K562 (cell line): Measurements from ENCODE around the gene CSE1L. TPM values are rescaled to one million over a fixed set of nuclear protein-coding genes. Genes with fewer than 3 reads are reported as not detected.

Experiments used
- ATAC-seq: fragments of 200-7000 bp; cut with Tn5 transposase; 3 replicates; pipeline ENCODE4 v1.9.1; 2020; ENCODE audit warnings: moderate library complexity
- BruUV-seq: library from RNA; stranded (reverse); fragments of 400-500 nt; replicated peaks from 2 replicates; lab custom pipeline; 2021; lab: Mats Ljungman, UMichigan
- CTCF ChIA-PET: fragments of 300-600 bp; formaldehyde crosslinking; extraction: SDS; loops from one replicate; lab custom pipeline; 2021; ENCODE audit warnings: low intra/inter-chr PET ratio; lab: Yijun Ruan, JAX
- POLR2A ChIA-PET: fragments of 300-600, 350-650 bp; sonication (Branson Sonifier 250); formaldehyde crosslinking; extraction: SDS; loops from one replicate; lab custom pipeline; 2021; ENCODE audit warnings: antibody characterized with exemption, inconsistent platforms; lab: Yijun Ruan, JAX
- DNase-seq, 4 experiments: peaks; one replicate each; pipeline versions ENCODE4 v3.0.0 to v3.0.0-alpha.2; 2011 to 2018; ENCODE audit warnings: low spot score in 3 of 4, mixed read lengths in 3 of 4; ENCODE audit errors: extremely low read depth in 1 of 4
- FAIRE-seq: peaks from 2 replicates; lab custom pipeline; 2011; peaks lifted over from hg19 to GRCh38; lab: Jason Lieb, UNC
- H2AFZ ChIP-seq: 2 replicates; pipeline ENCODE4 v1.6.0; 2011; ENCODE audit warnings: low read depth, low read length, control low read depth, inconsistent platforms
- H3K27ac ChIP-seq: fragments of 200-600 bp; 3 replicates; pipeline ENCODE4 v1.8.0; 2011; ENCODE audit warnings: low read depth, mild to moderate bottlenecking, control low read depth, inconsistent platforms, low read length, moderate library complexity, mixed read lengths; ENCODE audit errors: extremely low read depth
- H3K27me3 ChIP-seq, 2 experiments: fragments of 300-600 bp in 1 of 2; 2 replicates in 1 of 2; 3 replicates in 1 of 2; pipeline versions ENCODE4 v1.6.0 to v1.8.0; 2011; ENCODE audit warnings: inconsistent platforms in 2 of 2, low read length in 2 of 2, mild to moderate bottlenecking in 1 of 2, mixed read lengths in 1 of 2, moderate library complexity in 1 of 2; ENCODE audit not compliant: control insufficient read depth in 2 of 2, insufficient read depth in 2 of 2
- H3K36me3 ChIP-seq: fragments of 300-600 bp; 3 replicates; pipeline ENCODE4 v1.8.0; 2011; ENCODE audit warnings: mild to moderate bottlenecking, low read length, inconsistent platforms; ENCODE audit not compliant: control insufficient read depth, insufficient read depth
- H3K4me1 ChIP-seq, 2 experiments: fragments of 200-600 bp in 1 of 2; replicated peaks in 1 of 2; 2 replicates in 1 of 2; 3 replicates in 1 of 2; pipeline versions ENCODE4 v1.5.1 to v1.8.0; 2011; ENCODE audit warnings: inconsistent platforms in 2 of 2, low read length in 2 of 2, mild to moderate bottlenecking in 1 of 2, mixed read lengths in 1 of 2, moderate library complexity in 1 of 2; ENCODE audit not compliant: control insufficient read depth in 2 of 2, insufficient read depth in 2 of 2
- H3K4me2 ChIP-seq: 2 replicates; pipeline ENCODE4 v1.6.1; 2011; ENCODE audit warnings: low read length, control low read depth, inconsistent platforms, mixed read lengths; ENCODE audit not compliant: insufficient read depth
- H3K4me3 ChIP-seq: fragments of 200-600 bp; sonication (generic), shearing (Covaris generic); 2 replicates; pipeline ENCODE4 v1.5.1; 2016; ENCODE audit warnings: control low read depth, inconsistent platforms
- H3K79me2 ChIP-seq: fragments of 200-600 bp; 3 replicates; pipeline ENCODE4 v1.8.0; 2011; ENCODE audit warnings: low read length, inconsistent platforms; ENCODE audit not compliant: control insufficient read depth, insufficient read depth
- H3K9ac ChIP-seq, 2 experiments: 2 replicates each; pipeline versions ENCODE4 v1.6.0 to v1.6.1; 2011; ENCODE audit warnings: low read depth in 2 of 2, low read length in 2 of 2, control low read depth in 1 of 2, inconsistent platforms in 1 of 2, mild to moderate bottlenecking in 1 of 2, mixed read lengths in 1 of 2; ENCODE audit not compliant: insufficient read depth in 1 of 2
- H3K9me1 ChIP-seq: one replicate; pipeline ENCODE4 v1.6.0; 2011; ENCODE audit warnings: inconsistent platforms, mild to moderate bottlenecking, low read length, moderate library complexity; ENCODE audit not compliant: control insufficient read depth, insufficient read depth
- H3K9me3 ChIP-seq: replicated peaks from 2 replicates; pipeline ENCODE4 v1.5.1; 2011; ENCODE audit warnings: low read depth, low read length, inconsistent platforms; ENCODE audit not compliant: control insufficient read depth, insufficient read depth
- H4K20me1 ChIP-seq: replicated peaks from 2 replicates; pipeline ENCODE4 v1.6.1; 2011; ENCODE audit warnings: low read length, inconsistent platforms, mixed read lengths; ENCODE audit not compliant: control insufficient read depth, insufficient read depth
- BCLAF1 ChIP-seq, 2 experiments: fragments of 450-650 bp in 1 of 2; IDR thresholded peaks; 2 replicates each; pipeline ENCODE4 v1.6.1; 2011 to 2017; ENCODE audit warnings: low read depth in 2 of 2, antibody characterized with exemption in 1 of 2, borderline replicate concordance in 1 of 2, low read length in 1 of 2, mild to moderate bottlenecking in 1 of 2, mixed read lengths in 1 of 2; ENCODE audit not compliant: control insufficient read depth in 1 of 2
- CHD1 ChIP-seq: fragments of 200-600 bp; sonication (generic); IDR thresholded peaks from one replicate; pipeline ENCODE4 v1.6.1; 2012; ENCODE audit warnings: mild to moderate bottlenecking, moderate library complexity, low read length, inconsistent platforms
- HDAC2 ChIP-seq: fragments of 450-650 bp; IDR thresholded peaks from 2 replicates; pipeline ENCODE4 v1.6.1; 2016; ENCODE audit warnings: mild to moderate bottlenecking
- NCOA2 ChIP-seq, 2 experiments: fragments of 450-650 bp; IDR thresholded peaks; 2 replicates each; pipeline ENCODE4 v1.6.1; 2018; ENCODE audit warnings: mild to moderate bottlenecking in 2 of 2, moderate library complexity in 1 of 2; ENCODE audit not compliant: partially characterized antibody in 2 of 2
- PRMT5 ChIP-seq: sonication (generic); formaldehyde crosslinking; IDR thresholded peaks from 2 replicates; pipeline ENCODE4 v1.5.0; 2020; ENCODE audit warnings: missing genetic modification reagents
- RBM22 ChIP-seq: fragments of 200-400 bp; formaldehyde crosslinking; IDR thresholded peaks from 2 replicates; pipeline ENCODE4 v1.6.1; 2018; ENCODE audit warnings: low read length, low read depth; ENCODE audit not compliant: poor library complexity, severe bottlenecking
- ZFPM2 ChIP-seq: fragments of 250-450 bp; sonication (Bioruptor Pico); IDR thresholded peaks from 2 replicates; pipeline ENCODE4 v1.5.1; 2022; ENCODE audit warnings: mild to moderate bottlenecking
- ZNF197 ChIP-seq: fragments of 200-800 bp; sonication (Bioruptor generic); IDR thresholded peaks from 2 replicates; pipeline ENCODE4 v1.6.1; 2016; ENCODE audit warnings: low read depth, missing genetic modification characterization, missing compliant biosample characterization
- ZNF282 ChIP-seq: sonication (generic); formaldehyde crosslinking; IDR thresholded peaks from 2 replicates; pipeline ENCODE4 v1.8.1; 2023; ENCODE audit warnings: missing genetic modification reagents
- ZNF354B ChIP-seq: fragments of 250-450 bp; sonication (Bioruptor Pico); IDR thresholded peaks from 2 replicates; pipeline ENCODE4 v1.4.0; 2020
- WGBS: fragments of 100-300 bp; shearing (Covaris generic); methylation state at CpG from one replicate; pipeline ENCODE4 v1.1.6; 2016; ENCODE audit warnings: low coverage, mixed read lengths; ENCODE audit not compliant: insufficient coverage; ENCODE audit errors: missing lambda C conversion rate; 5-methylcytosine and 5-hydroxymethylcytosine counted together
- in situ Hi-C: fragments of 300-500 bp; cut with MboI; formaldehyde crosslinking; loops from 4 replicates; pipeline ENCODE4 v1.15.0; 2018; ENCODE audit warnings: inconsistent platforms, mixed read lengths
- intact Hi-C: fragments of 100-400 bp; cut with micrococcal nuclease; formaldehyde crosslinking; loops from 2 replicates; pipeline ENCODE4 v1.14.2; 2022
- polyA plus RNA-seq, 8 experiments: library from polyadenylated mRNA; depleted of rRNA in 4 of 8; stranded (reverse) in 5 of 8; unstranded in 3 of 8; fragments of >200 nt; fragmentation: Nextera tagmentation in 2 of 8; fragmentation: Illumina TruSeq in 1 of 8; extraction: Ambion mirVana in 2 of 8; extraction: Trizol in 1 of 8; gene quantifications; 2 replicates each; pipeline versions ENCODE4 v1.2.1 to v1.2.3, GENCODE V29; 2011 to 2014; ENCODE audit warnings: inconsistent platforms in 1 of 8, missing spikeins in 1 of 8
- total RNA-seq, 7 experiments: library from RNA; depleted of rRNA in 6 of 7; stranded (reverse); fragments of >200 nt in 6 of 7; fragmentation: Illumina TruSeq in 2 of 7; extraction: Trizol in 2 of 7; gene quantifications; 2 replicates each; pipeline versions ENCODE4 v1.2.1 to v1.2.3, GENCODE V29; 2011 to 2021; ENCODE audit warnings: low replicate concordance in 1 of 7
- TF ChIP-seq, protein P1 (sequence below): fragments of 250-450 bp; sonication (Bioruptor Pico); IDR thresholded peaks from 2 replicates; pipeline ENCODE4 v1.5.0; 2022; ENCODE audit warnings: mild to moderate bottlenecking
- TF ChIP-seq, protein P2 (sequence below): sonication (generic); formaldehyde crosslinking; IDR thresholded peaks from 2 replicates; pipeline ENCODE4 v1.8.0; 2023; ENCODE audit warnings: mild to moderate bottlenecking, missing genetic modification reagents

CSE1L gene
- total and polyA plus RNA-seq, 9 of the 15 experiments (the other 6 are each of a cell fraction or from before 2014, with no cell fraction given) = 138 to 280 (median 209) TPM

- Histone ChIP-seq H3K4me2 (no peak overlapping the region), H3K9me1 (no peaks in the 10 kb centered on the region), H3K9me3 (no peaks in the 10 kb centered on the region), H3K79me2 (no peaks in the 10 kb centered on the region), H4K20me1 (no peaks in the 10 kb centered on the region), H3K9ac (no peak overlapping the region), H3K4me1 (no peaks in the 10 kb centered on the region), H3K4me3 (no peak overlapping the region), H3K27me3 (no peaks in the 10 kb centered on the region), H3K36me3 (peaks cover 67% of the 10 kb centered on the region), H3K27ac (no peak overlapping the region), H2AFZ (no peak overlapping the region)
- ChIA-PET POLR2A (no interaction called here), CTCF (interaction anchor here (0.7 kb wide), 1 partner anchor 124 kb away, joined by 3 read pairs; no protein-coding TSS in a partner anchor)
- no peak for DNase-seq
- no peak for FAIRE-seq
- in situ Hi-C loops (no loop called here), intact Hi-C loops (no loop called here)
- no peak for ATAC-seq
- no TSS peak for BruUV-seq
- WGBS = 82% methylated on average over 5 of the region's 6 CpGs
- TF ChIP-seq NCOA2 (IDR thresholded peaks at IDR 0.05; ENCODE audit: partially characterized antibody in 2 of 2) = no peak
- no peak for TF ChIP-seq ZNF354B
- no peak for TF ChIP-seq ZFPM2 (CRISPR knock-in tag)
- no peak for TF ChIP-seq ZNF282 (CRISPR knock-in tag)
- TF ChIP-seq ZNF197 = no peak
- TF ChIP-seq HDAC2 = no peak
- TF ChIP-seq, protein P1, sequence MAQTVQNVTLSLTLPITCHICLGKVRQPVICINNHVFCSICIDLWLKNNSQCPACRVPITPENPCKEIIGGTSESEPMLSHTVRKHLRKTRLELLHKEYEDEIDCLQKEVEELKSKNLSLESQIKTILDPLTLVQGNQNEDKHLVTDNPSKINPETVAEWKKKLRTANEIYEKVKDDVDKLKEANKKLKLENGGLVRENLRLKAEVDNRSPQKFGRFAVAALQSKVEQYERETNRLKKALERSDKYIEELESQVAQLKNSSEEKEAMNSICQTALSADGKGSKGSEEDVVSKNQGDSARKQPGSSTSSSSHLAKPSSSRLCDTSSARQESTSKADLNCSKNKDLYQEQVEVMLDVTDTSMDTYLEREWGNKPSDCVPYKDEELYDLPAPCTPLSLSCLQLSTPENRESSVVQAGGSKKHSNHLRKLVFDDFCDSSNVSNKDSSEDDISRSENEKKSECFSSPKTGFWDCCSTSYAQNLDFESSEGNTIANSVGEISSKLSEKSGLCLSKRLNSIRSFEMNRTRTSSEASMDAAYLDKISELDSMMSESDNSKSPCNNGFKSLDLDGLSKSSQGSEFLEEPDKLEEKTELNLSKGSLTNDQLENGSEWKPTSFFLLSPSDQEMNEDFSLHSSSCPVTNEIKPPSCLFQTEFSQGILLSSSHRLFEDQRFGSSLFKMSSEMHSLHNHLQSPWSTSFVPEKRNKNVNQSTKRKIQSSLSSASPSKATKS (CRISPR knock-in tag) = no peak
- no peak for TF ChIP-seq PRMT5 (CRISPR knock-in tag)
- TF ChIP-seq, protein P2, sequence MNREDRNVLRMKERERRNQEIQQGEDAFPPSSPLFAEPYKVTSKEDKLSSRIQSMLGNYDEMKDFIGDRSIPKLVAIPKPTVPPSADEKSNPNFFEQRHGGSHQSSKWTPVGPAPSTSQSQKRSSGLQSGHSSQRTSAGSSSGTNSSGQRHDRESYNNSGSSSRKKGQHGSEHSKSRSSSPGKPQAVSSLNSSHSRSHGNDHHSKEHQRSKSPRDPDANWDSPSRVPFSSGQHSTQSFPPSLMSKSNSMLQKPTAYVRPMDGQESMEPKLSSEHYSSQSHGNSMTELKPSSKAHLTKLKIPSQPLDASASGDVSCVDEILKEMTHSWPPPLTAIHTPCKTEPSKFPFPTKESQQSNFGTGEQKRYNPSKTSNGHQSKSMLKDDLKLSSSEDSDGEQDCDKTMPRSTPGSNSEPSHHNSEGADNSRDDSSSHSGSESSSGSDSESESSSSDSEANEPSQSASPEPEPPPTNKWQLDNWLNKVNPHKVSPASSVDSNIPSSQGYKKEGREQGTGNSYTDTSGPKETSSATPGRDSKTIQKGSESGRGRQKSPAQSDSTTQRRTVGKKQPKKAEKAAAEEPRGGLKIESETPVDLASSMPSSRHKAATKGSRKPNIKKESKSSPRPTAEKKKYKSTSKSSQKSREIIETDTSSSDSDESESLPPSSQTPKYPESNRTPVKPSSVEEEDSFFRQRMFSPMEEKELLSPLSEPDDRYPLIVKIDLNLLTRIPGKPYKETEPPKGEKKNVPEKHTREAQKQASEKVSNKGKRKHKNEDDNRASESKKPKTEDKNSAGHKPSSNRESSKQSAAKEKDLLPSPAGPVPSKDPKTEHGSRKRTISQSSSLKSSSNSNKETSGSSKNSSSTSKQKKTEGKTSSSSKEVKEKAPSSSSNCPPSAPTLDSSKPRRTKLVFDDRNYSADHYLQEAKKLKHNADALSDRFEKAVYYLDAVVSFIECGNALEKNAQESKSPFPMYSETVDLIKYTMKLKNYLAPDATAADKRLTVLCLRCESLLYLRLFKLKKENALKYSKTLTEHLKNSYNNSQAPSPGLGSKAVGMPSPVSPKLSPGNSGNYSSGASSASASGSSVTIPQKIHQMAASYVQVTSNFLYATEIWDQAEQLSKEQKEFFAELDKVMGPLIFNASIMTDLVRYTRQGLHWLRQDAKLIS (CRISPR knock-in tag) = no peak
- no peak for TF ChIP-seq RBM22
- no peak for TF ChIP-seq CHD1
- TF ChIP-seq BCLAF1 (IDR thresholded peaks at IDR 0.05; ENCODE audit: borderline replicate concordance in 1 of 2, control insufficient read depth in 1 of 2, low read depth in 2 of 2, low read length in 1 of 2) = no peak
Measured at GRCh38 chr20:49030954-49031619, 15.0 kb upstream of the CSE1L start.
